ENCODE measurements around the gene PPP6R2.

DNA sequence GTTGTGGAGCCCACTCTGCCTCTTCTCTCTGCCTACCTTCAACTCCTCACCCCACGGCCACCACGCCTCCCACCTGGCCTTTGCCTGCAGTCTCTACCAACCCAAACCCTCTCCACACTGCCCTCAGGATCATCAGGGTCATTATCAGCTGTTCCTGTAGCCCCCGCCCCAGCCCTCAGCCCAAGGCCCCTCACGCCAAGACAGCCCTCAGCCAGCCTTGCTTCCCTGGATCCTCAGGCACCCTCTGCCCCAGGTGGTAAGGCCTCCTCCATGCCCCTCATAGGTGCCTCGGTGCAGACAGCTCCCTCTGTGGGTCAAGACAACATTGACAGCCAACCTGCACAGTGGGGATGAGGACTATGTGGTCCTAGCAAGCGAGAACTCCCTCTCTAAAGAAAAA is 130.0 kb downstream of the PPP6R2 start:
- TF ChIP-seq, protein P1, sequence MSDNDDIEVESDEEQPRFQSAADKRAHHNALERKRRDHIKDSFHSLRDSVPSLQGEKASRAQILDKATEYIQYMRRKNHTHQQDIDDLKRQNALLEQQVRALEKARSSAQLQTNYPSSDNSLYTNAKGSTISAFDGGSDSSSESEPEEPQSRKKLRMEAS (IDR thresholded peaks at IDR 0.05) = no peak
- TF ChIP-seq, protein P2, sequence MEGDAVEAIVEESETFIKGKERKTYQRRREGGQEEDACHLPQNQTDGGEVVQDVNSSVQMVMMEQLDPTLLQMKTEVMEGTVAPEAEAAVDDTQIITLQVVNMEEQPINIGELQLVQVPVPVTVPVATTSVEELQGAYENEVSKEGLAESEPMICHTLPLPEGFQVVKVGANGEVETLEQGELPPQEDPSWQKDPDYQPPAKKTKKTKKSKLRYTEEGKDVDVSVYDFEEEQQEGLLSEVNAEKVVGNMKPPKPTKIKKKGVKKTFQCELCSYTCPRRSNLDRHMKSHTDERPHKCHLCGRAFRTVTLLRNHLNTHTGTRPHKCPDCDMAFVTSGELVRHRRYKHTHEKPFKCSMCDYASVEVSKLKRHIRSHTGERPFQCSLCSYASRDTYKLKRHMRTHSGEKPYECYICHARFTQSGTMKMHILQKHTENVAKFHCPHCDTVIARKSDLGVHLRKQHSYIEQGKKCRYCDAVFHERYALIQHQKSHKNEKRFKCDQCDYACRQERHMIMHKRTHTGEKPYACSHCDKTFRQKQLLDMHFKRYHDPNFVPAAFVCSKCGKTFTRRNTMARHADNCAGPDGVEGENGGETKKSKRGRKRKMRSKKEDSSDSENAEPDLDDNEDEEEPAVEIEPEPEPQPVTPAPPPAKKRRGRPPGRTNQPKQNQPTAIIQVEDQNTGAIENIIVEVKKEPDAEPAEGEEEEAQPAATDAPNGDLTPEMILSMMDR (IDR thresholded peaks at IDR 0.05) = 0 out of 3 replicates have a peak, but pooled peaks have one; percentile 8
- TF ChIP-seq ESRRA (IDR thresholded peaks at IDR 0.05; ENCODE audit: borderline replicate concordance, low read length) (no peak), HOXA7 (CRISPR knock-in tag; IDR thresholded peaks at IDR 0.05) (no peak), RFX5 (IDR thresholded peaks at IDR 0.05) (no peak)
- TF ChIP-seq, protein P3, sequence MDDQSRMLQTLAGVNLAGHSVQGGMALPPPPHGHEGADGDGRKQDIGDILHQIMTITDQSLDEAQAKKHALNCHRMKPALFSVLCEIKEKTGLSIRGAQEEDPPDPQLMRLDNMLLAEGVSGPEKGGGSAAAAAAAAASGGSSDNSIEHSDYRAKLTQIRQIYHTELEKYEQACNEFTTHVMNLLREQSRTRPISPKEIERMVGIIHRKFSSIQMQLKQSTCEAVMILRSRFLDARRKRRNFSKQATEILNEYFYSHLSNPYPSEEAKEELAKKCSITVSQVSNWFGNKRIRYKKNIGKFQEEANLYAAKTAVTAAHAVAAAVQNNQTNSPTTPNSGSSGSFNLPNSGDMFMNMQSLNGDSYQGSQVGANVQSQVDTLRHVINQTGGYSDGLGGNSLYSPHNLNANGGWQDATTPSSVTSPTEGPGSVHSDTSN (IDR thresholded peaks at IDR 0.05) = no peak
- TF ChIP-seq, protein P4, sequence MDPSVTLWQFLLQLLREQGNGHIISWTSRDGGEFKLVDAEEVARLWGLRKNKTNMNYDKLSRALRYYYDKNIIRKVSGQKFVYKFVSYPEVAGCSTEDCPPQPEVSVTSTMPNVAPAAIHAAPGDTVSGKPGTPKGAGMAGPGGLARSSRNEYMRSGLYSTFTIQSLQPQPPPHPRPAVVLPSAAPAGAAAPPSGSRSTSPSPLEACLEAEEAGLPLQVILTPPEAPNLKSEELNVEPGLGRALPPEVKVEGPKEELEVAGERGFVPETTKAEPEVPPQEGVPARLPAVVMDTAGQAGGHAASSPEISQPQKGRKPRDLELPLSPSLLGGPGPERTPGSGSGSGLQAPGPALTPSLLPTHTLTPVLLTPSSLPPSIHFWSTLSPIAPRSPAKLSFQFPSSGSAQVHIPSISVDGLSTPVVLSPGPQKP (IDR thresholded peaks at IDR 0.05; ENCODE audit: low read depth, low read length) = no peak

Measured in A549 (cell line).